Neural progenitor cell (in vitro differentiated cells): ENCODE results near the gene R3HDM2.

Source experiments
- EZH2 ChIP-seq: fragments of 200-600 bp; sonication (generic); IDR thresholded peaks from 2 replicates; pipeline ENCODE4 v1.6.1; 2017; ENCODE audit warnings: antibody characterized with exemption, mild to moderate bottlenecking, moderate library complexity
- EZH2phosphoT487 ChIP-seq: fragments of 200-600 bp; sonication (generic); IDR thresholded peaks from 2 replicates; pipeline ENCODE4 v1.6.1; 2017; ENCODE audit warnings: antibody characterized with exemption
- TF ChIP-seq, protein P1 (sequence below): fragments of 200-600 bp; sonication (generic); IDR thresholded peaks from 2 replicates; pipeline ENCODE4 v1.5.1; 2017; ENCODE audit warnings: antibody characterized with exemption, mild to moderate bottlenecking

DNA sequence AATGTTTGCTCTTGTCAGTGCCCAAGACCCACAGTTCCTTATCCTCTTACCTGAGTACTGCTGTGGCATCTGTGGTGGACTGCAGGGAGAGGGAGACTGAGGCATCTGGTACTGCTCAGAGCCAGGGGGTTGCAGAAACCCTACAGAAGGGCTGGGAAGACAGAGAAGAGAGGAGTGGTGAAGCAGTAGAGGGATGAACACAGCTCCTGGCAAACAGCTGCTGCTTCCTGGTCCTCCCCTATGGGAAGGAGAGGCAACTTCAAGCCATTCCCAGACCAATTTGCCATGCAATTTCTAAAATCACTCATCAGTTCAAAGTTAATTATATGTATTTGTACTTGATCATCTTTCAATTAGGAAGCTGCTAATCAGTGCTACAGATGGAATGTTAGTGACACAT lies 164.2 kb downstream of the R3HDM2 start:
- TF ChIP-seq, protein P1, sequence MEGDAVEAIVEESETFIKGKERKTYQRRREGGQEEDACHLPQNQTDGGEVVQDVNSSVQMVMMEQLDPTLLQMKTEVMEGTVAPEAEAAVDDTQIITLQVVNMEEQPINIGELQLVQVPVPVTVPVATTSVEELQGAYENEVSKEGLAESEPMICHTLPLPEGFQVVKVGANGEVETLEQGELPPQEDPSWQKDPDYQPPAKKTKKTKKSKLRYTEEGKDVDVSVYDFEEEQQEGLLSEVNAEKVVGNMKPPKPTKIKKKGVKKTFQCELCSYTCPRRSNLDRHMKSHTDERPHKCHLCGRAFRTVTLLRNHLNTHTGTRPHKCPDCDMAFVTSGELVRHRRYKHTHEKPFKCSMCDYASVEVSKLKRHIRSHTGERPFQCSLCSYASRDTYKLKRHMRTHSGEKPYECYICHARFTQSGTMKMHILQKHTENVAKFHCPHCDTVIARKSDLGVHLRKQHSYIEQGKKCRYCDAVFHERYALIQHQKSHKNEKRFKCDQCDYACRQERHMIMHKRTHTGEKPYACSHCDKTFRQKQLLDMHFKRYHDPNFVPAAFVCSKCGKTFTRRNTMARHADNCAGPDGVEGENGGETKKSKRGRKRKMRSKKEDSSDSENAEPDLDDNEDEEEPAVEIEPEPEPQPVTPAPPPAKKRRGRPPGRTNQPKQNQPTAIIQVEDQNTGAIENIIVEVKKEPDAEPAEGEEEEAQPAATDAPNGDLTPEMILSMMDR = no peak
- TF ChIP-seq EZH2 (no peak), EZH2phosphoT487 (no peak)
